NCI-H2227 (cell line): ENCODE measurements around the gene DPP8.
A peak's percentile ranks its signal among the peaks of the same experiment; 100 is the strongest.
"Not testable (repeated sequence)": the region's sequence is repeated elsewhere in the genome, so short reads cannot be mapped to it uniquely, and the experiment has no call there.

ENCODE experiments used
- DNase-seq: peaks from one replicate; lab custom pipeline; 2025; ENCODE audit not compliant: unreplicated experiment; lab: John Stamatoyannopoulos, UW

DPP8 gene

DNA sequence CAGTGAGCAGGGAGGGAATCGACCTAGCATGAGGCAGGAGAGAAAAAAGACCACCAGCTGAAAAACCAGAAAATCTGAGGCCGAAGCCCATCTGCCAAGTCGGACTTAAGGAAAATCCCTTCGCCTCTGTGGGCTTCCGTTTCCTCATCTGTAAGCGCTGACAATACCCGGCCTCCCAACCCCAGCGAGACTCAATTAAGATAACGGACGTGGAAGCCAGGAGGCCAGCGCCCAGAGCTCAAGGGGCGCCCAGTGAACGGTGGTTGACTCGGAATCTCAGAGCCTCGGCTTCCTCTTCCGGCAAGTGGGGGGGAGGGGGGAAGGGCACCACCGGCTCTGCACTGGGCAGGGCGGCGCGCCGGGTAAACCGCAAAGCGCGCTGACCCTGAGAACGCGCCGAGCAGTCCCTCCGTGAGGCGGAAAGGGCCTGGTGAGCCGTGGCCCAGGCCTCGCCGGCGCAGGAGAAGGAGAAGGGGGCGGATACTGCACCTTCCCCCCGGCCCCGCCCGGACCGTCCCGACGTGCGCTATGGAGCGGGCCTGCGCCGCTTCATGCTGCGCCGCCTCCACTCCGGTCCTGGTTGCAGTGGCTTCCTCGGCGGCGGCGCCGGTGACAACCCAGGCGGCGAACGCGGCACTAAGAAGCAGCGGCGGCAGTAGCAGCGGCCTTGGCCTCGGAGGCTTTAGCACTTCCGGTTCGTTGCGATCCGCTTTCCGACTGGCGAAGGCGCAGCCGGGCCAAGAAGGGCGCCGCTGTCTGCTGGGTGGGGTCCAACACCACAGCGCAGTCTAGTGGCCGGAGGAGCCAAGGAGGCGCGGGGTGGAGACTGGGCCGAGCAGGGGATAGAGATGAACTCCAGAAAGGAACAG, at the start of gene DPP8:
TSS of gene DPP8 (minus strand) at position 693 of the 869 bp plus-strand sequence. CDS start 5,136 bp downstream, outside the sequence.
- peak; percentile 92 for DNase-seq

DNA sequence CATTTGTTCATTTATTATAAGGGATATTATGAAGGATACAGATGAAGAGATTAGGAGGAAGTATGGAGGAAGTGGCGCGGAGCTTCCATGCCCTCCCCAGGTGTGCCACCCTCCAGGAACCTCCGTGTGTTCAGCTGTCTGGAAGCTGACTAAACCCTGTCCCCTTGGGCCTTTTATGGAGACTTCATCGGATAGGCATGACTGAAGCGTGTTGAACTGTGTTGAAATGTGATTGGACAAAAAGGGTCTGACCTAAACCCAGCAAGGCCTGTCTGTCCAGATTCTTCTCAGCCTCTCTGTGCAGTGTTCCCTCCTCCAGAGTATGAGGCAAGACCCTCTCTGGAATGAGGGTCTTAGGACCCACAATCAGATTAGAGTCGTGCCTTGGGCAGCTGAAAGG, 44.4 kb upstream of the DPP8 start:
- no peak for DNase-seq

DNA sequence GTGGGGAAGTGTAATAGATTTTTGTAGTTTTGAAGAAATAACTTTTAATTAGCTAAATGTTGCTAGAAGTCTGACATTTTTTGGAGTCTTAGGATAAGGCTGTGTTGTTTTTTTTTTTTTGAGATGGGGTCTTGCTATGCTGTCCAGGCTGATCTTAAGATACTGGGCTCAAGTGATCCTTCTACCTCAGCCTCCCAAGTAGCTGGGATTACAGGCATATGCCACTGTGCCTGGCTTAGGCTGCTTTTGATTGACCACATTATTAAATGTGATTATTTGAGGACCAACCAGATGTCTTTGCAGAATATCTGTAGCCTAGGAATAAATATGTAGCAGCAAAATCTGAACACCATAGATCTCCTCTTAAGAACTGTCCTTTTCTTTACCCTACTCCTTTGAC, 42.5 kb upstream of the DPP8 start:
- no peak for DNase-seq

DNA sequence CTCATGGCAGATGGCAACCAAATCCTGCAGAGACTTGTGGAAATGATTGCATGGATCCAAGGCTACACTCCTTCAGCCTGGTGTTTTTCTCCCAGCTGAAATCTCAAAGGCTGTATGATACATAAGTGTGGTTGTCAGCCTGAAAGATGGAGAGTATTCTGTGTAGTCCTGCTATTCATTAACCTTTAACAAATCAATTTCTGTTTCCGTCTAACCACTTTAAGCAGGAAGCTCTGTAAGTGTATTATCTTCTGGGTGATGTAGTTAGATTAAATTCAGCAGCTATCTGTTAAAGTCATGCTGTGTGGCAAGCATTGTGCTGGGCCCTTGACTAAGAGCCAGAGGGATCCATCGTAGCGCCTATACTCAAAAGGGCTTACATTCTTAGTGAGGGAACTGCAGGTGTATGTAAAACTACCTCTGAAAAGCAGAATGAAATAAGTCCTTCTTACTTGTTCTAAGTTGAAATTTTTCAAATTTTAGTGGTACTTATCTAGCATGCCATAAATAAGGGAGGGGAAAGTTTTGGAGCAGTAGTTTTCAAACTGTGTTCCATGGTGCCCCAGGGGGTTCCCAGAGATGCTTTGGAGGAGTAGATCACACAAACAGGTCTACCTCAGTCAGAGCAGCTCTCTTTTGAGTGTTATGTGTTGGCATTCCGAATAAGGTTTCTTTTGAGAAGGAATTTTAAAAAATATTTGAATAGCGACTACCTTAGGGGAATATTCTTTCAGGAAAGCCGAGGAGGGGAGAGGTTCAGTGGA, 41.7 kb upstream of the DPP8 start:
- no peak for DNase-seq

DNA sequence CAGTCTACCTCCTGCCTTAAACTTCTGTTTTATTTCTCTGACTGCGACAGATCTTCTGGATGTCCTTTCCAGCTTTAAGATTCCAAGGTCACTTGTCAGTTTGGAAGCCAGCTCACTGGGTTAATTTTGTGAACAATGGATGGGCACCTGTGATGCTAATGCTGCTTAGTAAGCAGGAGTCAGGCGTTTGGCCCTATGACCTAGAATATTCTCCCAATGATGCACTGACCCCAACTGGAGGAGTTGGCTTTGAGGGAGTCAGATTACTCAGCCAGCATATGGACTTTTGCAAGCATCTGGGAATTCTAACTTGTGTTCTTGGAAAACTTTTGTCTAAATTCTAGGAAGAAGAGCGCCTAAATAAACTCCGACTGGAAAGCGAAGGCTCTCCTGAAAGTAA, 40.8 kb upstream of the DPP8 start:
- no peak for DNase-seq

DNA sequence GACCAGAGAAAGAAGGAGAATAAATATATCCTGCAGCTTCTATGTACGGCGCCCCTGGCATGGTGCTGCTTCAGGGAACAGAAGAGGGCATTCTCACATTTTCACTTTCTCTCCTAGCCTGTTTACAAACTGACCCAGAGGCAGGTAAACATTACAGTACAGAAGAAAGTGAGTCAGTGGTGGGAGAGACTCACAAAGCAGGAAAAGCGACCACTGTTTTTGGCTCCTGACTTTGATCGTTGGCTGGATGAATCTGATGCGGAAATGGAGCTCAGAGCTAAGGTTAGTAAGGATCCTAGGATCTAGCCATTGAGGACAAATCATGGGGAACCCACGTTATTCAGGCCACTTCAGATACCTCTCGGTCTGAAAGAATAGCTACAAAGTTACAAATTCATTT, 39.1 kb upstream of the DPP8 start:
- no peak for DNase-seq

DNA sequence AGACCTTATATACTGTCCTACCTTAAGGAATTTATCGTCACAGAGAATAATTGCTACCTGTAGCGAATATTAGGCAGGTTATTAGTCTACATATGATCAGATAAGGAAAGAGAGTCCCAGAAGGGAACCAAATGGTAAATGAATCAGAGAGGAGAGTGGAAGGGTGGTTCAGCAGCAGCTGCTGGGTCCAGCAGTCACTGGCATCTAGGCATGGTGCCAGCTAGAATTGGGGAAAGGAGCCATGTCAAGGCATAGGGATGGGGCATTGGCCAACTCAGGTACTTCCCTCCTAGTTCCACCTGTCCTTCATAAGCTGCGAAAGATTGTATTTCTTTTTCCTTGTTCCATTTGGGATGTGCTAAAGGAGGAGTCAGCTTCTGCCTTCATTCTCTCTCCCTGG, 36.2 kb upstream of the DPP8 start:
- no peak for DNase-seq

DNA sequence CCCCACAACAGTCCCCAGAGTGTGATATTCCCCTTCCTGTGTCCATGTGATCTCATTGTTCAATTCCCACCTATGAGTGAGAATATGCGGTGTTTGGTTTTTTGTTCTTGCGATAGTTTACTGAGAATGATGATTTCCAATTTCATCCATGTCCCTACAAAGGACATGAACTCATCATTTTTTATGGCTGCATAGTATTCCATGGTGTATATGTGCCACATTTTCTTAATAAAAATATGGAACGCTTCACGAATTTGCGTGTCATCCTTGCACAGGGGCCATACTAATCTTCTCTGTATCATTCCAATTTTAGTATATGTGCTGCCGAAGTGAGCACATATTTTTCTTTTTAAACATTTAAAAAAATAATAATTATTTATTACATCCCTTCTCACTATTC, 35.4 kb upstream of the DPP8 start:
- DNase-seq = not testable (repeated sequence)

DNA sequence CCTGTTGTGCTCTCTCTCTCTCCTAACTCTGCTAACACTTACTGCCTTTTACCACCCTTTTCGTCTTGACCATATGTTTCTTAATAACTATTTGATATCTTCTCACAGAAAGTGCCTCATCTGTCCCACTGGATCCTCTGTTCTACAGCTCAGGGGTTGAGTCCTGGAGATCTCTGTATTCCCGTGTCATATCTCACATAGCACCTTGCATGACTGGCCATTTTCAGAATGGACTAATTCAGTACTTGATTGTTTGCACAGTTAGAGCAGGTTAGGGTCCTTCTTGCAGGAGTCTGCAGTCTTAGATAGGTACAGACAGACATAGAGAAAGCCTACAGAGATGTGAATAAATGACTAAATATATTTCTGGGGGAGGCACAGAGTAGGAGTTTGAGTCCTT, 33.7 kb upstream of the DPP8 start:
- DNase-seq = no peak

DNA sequence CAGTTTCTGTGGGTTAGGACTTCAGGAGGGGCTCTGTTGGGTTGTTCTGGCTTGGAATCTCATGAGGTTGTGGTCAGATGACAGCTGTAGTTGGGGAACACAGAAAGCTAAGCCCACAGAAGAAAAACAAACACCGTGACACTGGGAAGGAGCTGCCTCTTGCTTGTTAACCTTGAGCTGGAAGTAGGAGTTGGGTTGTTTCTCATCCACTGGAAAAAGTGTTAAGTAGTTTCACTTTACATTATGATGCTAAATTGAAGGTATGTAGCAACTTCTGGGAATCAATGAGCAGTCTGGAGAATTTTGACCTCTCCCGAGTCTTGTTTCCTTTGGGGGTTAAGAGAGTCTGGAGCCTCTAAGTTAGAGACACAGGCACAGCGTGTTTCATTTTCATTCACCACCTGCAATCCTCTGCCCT, 33.2 kb upstream of the DPP8 start:
- DNase-seq = no peak

DNA sequence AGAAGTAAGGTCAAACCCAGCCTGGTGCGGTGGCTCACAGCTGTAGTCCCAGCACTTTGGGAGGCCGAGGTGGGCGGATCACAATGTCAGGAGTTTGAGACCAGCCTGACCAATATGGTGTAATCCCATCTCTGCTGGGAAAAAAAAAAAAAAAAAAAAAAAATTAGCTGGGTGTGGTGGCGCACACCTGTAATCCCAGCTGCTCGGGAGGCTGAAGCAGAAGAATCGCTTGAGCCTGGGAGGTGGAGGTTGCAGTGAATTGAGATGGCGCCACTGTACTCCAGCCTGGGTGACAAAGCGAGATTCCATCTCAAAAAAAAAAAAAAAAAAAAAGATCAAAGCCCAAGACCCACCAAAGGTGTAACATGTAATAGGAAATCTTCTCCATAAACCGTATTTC, 31.8 kb upstream of the DPP8 start:
- DNase-seq = not testable (repeated sequence)

DNA sequence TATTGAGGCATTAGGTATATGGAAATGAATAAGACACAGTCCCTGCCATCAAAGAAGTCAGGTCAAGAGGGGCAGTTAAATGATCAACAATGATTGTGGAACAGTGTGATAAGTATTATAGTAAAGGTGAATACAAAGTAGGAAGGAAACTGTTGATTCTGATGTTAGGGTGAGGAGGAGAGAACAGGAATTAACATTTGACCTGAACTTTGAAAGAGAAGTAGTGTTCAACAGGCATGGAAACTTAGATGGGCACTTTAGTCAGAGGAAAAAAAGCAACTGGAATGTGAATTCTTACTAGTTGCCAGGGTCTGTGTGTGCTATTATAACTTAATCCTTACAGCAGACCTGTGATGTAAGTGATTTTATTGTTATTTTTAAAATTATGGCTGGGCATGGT, 30.4 kb upstream of the DPP8 start:
- no peak for DNase-seq

DNA sequence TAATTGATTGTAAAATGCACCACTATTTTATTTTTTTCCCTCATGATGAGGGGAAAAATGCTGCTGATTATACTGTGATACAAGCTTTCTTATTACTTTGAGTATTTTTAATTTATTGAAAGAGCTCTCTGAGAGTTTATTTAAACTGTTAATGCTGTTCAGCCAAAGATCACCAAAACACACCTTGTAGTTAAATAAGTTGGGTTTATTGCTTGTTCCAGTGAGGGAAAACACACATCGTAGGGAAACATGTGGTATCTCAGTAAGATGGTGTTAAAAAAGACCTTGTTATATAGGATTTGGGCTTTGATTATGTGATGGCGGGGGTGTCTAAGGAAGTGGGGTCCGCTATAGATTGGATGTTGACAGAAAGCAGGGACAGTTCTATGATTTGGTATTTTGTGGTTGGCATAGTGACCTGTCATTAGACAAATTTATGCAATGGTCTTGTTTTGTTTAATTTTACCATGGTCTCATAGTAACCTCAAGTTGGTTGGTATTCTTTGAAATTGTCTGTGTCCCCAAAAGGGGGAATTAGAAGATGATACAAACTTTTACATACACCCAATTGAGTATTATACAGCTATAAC, 23.8 kb upstream of the DPP8 start:
- no peak for DNase-seq

DNA sequence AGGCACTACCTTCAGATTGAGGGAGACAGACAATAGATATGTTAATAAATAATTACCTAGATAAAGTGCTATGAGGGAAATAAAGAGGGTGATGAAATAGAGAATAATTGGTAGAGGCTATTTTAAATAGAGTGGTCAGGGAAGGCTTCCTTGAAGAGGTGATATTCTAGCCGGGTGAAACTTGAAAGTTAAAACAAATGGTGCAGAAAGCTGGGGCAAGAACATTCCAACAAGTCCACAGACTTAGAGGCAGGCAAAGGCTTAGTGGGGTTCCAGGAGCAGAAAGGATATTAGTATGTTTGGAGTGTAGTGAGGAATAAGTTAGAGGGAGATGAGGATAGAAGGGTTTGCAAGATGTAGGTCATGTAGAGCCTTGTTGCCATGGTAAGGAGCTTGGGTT, 22.8 kb upstream of the DPP8 start:
- DNase-seq = no peak

DNA sequence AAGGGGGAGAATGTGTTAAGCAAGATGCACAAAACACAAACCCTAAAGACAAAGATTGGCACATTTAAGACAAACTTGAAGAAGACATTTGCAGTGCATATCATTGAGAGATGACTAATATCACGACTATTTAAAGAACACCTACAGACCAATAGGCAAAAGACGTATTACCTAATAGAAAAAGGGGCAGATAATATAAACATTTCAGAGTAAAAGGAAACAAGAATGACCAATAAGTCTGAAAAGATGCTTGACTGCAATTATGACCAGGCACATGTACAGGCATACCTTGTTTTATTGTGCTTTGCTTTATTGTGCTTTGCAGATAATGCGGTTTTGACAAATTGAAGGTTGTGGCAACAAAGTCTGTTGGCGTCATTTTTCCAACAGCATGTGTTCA, 17.7 kb upstream of the DPP8 start:
- DNase-seq = no peak

DNA sequence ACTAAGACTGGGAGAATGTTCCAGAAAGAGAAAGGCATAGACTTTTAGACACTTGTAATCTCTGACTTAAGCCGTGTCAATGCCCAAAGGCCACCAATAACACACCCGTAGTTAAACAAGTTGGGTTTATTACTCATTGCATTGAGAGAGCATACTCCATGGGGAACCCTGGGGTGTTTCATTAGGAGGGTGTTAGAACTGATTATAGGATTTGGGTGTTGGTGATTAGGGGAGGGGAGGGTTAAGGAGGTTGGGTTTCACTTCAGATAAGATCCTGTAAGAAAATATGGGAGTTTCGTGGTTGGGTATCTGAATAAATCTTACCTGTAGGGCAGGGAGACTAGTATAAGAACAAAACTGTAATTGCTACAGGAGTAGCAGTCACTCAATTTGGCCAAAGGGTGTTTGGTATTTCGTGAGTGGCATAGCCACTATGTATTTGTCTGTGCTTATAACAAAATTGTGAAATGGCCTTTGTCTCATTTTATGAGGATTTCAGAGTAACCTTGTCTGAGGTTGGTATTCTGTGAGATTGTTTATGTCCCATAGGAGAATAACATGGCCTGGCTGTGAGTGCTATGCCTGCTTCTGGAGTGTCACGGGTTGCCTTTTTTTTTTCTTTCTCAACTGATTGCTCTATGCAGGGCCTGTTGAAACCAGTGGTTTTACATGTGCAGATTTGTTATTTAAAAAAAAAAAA, 15.7 kb upstream of the DPP8 start:
- no peak for DNase-seq

DNA sequence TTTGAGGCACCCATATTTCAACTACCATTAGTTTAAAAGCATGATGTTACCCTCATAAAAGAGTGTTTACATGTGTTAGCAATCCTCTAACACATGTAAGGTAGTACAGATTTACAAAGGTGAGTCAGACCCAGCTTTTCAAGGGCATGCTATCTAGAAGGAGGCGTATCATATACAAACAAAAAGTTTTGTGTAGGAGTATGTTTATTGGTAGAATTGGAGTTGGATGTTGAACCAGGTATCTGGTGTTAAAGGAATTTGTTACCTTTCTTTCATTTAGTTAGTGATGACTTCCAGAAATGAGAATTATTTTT, 15.2 kb upstream of the DPP8 start:
- no peak for DNase-seq

DNA sequence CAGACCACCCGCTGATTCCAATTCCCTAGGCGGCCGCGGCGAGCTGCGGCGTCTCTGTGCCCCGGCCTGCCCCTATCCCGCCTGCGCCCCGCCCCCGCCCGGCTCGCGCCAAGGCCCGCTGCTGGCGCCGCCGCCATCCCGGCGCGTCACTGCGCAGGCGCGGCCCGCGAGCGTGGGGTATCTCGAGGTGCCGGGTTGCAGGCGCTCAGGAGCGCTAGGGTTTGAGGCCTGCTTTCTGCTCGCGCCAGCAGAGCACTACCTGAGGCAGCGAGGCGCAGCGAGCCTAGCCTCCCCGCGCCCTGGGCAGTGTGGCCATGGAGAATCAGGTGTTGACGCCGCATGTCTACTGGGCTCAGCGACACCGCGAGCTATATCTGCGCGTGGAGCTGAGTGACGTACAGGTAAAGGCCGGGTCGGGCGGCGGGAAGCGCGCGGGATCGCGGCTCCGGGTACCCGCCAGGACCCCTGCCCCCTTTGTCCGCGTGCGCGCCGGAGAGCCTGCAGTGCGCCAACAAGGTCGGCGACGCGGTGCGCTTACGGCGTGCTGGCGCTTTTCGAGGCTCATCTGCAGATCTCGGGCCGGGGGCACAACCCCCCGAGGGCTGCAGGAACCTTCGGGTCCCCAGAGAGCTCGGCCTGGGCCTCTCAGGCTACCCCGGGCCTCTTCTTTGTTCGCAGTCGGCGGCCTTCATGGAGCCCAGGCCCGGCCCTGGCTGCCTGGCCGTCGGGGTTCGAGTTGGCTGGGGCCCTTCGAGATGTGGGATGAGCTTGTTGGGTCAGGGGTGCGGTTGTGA, 13.0 kb upstream of the DPP8 start, which contains the start of gene HACD3:
TSS of gene HACD3 (plus strand) at position 146 of the 794 bp plus-strand sequence. CDS start at position 315, 169 bp downstream.
- peak; percentile 89 for DNase-seq

DNA sequence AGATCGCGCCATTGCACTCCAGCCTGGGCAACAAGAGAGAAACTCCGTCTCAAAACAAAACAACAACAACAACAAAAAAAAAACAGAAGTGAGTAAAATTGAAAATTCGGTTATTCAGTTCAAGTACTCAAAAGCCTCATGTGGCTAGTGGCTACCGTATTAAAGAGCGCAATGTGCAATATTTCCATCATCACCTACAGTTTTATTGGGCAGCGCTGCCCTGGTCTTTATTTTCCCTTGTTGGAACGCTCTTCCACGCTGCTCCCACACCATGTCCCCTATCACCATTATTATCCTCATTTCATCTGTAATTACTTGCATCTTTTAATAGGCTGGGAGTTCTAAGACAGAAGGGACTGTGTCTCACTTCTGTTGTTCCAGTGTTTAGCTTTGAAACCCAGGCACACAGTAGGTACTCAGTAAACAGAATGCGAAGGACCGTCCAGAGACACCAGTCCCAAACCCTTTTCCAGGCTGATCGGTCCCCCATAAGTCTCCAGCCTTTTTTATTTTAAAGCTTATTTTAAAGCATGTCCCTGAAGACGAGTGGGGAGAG, 12.4 kb upstream of the DPP8 start:
- DNase-seq = no peak

DNA sequence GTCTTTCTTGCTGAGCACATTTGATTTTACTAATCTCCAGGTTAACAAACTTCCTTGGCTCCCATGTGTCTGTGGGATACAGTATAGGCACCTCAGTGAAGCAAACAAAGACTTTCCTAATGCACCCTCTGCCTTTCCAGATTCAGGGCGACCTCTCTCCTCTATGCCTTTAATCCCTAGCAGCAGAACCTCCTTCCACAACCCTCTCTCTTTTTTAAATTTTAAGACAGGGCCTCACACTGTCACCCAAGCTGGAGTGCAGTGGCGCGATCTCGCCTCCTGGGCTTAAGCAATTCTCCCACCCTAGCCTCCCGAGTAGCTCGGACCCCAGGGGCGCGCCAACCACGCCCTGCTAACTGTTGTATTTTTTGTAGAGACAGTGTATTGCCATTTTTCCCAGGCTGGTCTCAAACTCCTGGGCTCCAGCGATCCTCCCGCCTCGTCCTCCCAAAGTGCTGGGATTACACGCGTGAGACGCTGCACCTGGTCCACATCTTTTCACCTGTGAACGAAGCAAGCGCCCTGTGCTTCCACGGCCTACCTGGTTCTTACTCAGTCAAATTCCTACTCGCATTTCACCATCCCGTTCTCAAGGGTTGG, 11.1 kb upstream of the DPP8 start:
- DNase-seq = no peak
